HT-29 (cell line): Measurements from ENCODE around the gene GAS6. TPM values are rescaled to one million over a fixed set of nuclear protein-coding genes. Genes with fewer than 3 reads are reported as not detected.
A peak's percentile ranks its signal among the peaks of the same experiment; 100 is the strongest.

Experiments used
- DNase-seq: peaks from one replicate; pipeline ENCODE4 v3.0.0-alpha.2; 2015; ENCODE audit warnings: low spot score
- total RNA-seq: library from RNA; depleted of rRNA; stranded (reverse); fragments of >200 nt; shearing (Covaris generic); gene quantifications from 2 replicates; pipeline ENCODE4 v1.2.3, GENCODE V29; 2014

GAS6 gene
- total RNA-seq, 1 experiment from 2014 or later, result 1.4 TPM

GRCh38 chr13:113821847-113822246 is 42.0 kb downstream of the GAS6 start:
- DNase-seq, result no peak

GRCh38 chr13:113820813-113821651 is 42.8 kb downstream of the GAS6 start:
- DNase-seq, result peak; percentile 54

DNA sequence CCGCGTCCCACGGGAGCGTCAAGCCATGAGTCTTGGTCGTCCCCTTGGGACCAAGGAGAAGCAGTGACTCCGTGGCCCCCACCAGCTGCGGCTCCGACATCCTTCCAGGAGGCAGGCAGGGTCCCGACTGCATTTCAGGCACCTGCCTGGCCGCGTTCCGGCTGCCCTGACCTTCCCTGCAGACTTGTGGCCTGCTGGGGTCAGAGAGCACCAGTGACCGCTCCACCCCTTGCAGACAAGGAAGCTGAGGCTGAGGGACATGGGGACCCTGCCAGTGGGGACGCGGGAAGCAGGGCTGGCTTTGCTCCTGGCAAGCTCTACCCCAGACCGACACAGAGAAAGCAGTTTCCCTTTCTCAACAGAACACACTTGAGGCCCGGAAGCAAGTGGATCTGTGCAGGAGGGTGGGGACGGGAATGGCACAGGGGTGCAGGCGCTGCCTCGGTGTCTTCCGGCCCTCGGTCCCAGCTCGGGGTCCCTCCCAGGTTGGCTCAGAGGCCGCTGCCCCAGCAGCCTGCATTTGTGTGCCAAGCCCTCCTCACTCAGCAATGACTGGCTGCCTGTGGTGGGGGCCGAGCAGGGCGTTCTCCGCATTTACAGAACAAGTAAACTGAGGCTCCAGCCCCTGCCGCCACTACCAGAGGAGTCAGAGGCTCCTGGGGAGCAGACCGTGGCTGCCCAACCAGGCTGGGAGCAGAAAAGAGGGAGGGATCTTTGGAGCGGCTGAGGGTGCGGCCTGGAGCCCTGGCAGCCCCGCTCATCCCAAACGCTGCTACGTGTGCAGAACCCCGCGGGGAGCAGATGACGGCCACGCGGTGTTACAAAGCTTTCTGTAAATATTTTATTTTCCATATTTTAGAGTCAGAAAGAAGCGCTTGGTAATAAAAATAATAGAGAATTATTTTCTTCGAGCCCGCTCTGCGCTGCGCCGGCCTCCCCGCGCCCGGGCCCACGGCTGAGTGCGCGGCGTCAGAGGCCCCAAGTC is 43.9 kb downstream of the GAS6 start:
- no peak for DNase-seq

GRCh38 chr13:113819341-113819730 is 44.5 kb downstream of the GAS6 start:
- DNase-seq, result no peak

- DNase-seq, result no peak
These were observed 45.1 kb downstream of the GAS6 start for GRCh38 chr13:113818700-113819295.

DNA sequence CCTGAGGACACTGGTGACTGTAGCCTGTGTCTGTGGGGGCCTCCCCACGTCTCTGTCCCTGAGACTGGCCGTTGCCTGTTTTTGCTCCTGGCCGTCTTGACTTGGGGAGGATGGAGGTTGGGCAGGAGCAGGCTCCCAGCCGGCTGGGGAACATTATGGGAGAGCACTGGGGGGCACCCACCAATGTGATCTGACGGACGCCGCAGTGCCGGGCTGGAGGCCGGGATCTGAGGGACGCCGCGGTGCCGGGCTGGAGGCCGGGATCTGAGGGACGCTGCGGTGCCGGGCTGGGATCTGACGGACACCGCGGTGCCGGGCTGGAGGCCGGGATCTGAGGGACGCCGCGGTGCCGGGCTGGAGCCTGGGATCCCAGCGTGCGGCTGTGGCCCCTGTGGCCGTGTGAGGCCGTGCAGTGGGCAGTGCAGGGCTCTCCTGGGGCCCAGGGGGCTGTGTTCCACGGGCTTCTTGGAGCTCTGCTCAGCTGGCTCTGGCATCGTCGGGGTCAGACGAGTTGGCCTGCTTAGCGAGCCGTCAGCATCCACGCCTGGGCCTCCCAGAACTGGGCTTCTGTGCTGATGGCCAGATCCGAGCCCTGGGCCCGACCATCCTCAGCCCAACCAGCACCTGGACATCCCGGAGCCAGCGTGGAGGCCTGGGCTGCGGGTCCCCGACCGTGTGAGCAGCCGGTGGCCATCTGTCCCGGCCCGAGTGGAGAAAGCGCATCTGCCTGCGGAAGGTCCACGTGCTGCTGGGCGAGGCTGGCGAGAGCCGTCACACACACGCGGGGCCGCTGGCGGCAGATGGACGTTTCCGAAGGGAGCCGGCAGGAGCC is 45.8 kb downstream of the GAS6 start:
- no peak for DNase-seq

GRCh38 chr13:113816946-113817859 is 46.7 kb downstream of the GAS6 start:
- DNase-seq, result peak; percentile 85

GRCh38 chr13:113816254-113816929 is 47.5 kb downstream of the GAS6 start:
- DNase-seq, result no peak

DNA sequence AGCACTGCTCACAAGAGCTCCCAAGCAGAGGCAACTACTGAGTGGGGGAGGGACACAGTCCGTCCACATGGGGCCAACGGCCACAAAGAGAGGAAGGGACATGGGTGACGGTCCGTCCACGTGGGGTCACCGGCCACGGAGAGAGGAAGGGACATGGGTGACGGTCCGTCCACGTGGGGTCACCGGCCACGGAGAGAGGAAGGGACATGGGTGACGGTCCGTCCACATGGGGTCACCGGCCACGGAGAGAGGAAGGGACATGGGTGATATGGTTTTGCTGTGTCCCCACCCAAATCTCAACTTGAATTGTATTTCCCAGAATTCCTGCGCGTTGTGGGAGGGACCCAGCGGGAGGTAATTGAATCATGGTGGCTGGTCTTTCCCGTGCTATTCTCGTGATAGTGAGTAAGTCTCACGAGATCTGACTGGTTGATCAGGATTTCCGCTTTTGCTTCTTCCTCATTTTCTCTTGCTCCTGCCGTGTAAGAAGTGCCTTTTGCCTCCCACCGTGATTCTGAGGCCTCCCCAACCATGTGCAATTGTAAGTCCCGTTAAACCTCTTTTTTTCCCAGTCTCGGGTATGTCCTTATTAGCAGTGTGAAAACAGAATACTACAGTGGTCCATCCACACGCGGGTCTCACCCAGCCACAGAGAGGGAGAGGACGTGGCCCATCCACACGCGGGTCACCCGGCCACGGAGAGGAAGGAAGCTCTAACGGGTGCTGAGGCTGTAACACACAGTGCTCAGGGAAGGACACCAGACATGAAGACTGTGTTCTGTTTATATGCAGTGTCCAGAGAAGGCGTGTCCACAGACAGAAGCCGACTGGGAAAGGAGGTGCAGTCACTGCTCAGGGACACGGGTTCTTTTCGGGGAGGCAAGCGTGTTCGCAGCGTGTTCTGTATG is 48.5 kb downstream of the GAS6 start:
- no peak for DNase-seq

GRCh38 chr13:113814435-113814821 is 49.4 kb downstream of the GAS6 start:
- DNase-seq, result no peak

DNA sequence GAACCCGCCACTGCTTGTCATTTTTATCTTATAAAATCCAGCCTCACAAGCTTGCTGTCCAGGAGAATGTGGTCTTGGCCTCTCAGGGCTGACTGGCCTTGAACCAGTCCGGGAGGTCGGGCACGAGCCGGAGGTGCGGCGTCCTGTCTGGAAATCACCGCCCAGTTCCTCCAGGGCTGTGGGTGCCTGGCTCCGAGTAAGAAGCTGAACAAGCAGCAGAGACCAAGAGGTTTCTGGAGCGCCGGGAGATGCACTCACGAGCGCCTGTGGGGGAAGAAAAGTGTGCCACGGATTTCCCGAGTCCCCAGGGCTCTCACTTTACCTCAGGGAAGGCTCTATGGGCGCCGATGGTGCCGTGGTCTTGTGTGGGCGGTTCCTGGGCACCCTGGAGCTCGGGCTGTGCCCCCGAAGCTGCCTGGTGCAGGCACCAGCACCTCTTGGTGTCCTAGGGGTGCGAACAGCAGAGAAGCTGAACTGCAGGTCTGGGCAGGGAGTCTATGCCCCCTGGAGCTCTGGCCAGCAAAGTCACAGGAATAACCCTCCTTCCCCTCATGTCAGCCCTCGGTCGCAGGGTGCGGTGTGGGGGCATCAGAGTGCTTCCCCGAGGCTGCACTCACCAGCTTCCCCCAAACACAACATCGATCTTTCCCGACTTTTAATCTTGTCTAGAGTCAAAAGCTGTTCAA is 50.0 kb downstream of the GAS6 start:
- DNase-seq, result no peak

DNA sequence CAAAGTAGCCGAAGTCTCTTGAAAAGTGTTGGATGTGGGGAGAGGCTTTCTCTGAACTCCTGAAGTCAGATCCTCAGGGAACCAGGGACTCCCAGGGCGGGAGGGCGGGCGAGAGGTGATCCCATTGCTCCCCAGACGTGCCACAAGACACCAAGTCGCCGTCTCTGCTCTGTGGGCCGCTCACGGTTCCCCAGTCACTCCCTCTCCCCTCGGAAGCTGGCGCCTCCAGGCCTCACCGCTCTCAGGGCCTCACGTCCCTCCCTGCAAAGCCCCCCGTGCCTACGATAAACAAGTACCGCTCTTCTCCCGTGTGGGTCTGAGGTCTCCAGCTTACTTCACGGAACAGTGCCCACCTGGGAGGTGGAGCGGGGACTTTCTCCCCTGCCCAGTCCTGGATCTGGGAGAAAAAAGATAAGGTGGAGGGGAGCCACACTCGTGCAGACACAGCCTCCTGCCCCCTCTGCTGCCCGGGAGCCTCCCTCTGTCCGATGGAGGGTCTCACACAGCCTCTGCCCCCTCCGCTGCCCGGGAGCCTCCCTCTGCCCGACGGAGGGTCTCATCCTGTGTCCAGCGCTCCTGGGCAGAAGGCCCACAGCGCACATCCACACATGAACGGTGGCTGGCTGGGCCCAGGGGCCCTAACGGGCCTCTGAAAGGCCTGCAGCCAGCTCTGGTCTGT is 50.7 kb downstream of the GAS6 start:
- no peak for DNase-seq

DNA sequence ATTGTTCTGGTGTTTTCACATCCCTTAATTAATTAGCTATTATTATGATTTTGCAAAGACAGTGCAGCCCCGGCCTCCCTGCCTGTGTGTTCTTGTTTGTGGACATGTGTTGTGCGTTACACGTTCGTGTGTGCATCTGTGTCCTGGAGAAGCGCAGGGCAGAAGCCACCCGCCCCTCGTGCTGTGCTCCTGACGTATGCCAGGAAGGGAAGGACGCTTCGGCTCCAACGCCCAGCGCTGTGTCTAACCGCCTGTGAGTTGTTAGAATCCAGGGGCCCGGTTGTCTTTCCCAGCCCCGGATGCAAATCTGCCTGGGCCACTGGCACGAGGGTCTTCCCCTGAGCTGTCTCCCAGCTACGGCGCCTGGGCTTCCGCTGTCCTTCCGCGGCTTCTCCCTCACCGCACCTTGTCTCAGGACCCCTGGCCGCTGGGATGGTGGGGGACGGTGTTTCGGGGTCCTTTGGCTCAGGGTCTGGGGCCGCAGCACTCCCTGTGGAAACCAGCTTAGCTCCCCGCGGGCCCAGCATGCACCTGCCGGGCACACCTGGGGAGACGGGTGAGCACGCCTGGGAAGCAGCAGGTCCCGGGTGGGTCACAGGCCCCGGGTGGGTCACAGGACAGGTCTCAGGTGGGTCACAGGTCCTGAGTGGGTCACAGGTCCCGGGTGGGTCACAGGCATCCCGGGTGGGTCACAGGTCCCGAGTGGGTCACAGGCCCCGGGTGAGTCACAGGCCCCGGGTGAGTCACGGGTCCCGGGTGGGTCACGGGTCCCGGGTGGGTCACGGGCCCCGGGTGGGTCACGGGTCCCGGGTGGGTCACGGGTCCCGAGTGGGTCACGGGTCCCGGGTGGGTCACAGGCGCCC is 51.5 kb downstream of the GAS6 start:
- no peak for DNase-seq

DNA sequence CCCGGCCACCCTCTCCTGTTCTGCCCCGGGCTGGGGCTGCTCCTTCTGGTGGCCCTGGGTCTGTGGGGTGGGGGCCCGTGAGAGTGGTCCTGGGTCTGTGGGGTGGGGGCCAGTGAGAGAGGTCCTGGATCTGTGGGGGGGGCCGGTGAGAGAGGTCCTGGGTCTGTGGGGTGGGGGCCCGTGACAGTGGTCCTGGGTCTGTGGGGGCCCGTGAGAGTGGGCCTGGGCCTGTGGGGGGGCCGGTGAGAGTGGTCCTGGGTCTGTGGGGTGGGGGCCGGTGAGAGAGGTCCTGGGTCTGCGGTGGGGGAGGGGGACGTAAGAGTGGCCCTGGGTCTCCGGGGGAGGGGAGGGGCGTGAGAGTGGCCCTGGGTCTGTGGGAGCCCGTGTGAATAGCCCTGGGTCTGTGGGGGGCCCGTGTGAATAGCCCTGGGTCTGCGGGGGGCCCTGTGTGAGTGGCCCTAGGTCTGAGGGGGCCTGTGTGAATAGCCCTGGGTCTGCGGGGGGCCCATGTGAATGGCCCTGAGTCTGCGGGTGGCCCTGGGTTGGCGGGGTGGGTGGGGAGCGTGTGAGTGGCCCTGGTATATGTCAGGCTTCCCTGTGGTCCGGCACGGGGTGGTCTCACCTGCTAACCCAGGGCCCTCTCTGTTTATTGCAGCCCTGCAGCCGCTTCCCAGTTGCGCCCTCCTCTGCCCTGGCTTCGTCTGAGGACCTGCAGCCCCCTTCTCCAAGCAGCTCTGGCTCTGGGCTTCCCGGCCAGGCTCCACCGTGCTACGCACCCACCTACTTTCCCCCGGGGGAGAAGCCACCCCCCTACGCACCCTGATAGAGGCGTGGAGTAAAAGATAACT is 52.6 kb downstream of the GAS6 start:
- DNase-seq, result no peak

DNA sequence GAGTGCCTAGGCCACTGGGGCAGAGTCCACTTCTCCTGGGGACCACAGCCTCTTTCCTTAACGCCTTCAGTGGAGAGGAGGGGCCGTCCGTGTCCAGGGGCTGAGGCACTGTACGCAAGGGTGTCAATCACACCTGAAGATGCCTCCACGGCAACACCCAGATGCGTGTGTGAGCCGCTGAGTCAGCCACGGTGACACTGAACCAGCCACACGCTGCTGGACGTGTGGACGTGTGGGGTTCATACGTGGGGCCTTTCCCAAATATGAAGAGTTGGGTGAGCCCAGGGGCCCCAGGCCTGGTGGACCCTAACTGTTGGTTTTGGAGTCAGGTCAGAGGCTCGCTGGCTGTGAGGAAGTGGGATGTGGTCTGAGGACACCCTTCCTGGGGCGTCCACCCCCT is 53.2 kb downstream of the GAS6 start:
- no peak for DNase-seq
